ENCODE data around the gene KCNIP4.

- TF ChIP-seq EZH2 (IDR thresholded peaks at IDR 0.05; ENCODE audit: insufficient read depth, poor library complexity, severe bottlenecking), result no peak
- TF ChIP-seq EZH2phosphoT487 (IDR thresholded peaks at IDR 0.05; ENCODE audit: insufficient read depth, low read depth), result no peak
Measured at GRCh38 chr4:21830272-21830671, 118.3 kb downstream of the KCNIP4 start.

Data from GM23248 (cell line).